HG03354 (cell line): ENCODE measurements around the gene THY1.
"Not testable (repeated sequence)": the region's sequence is repeated elsewhere in the genome, so short reads cannot be mapped to it uniquely, and the experiment has no call there.

Source experiments
- ATAC-seq: cut with Tn5 transposase; IDR thresholded peaks from one replicate; pipeline ENCODE4 v1.9.1; 2021; ENCODE audit warnings: mild to moderate bottlenecking; ENCODE audit not compliant: unreplicated experiment, poor library complexity, severe bottlenecking

THY1 gene

GRCh38 chr11:119396835-119397234 is 26.1 kb downstream of the THY1 start:
- ATAC-seq: no peak

- ATAC-seq: no peak
These were observed 31.7 kb downstream of the THY1 start for GRCh38 chr11:119391275-119391674.

- ATAC-seq: no peak
These were observed 33.2 kb downstream of the THY1 start for GRCh38 chr11:119389611-119390254.

- ATAC-seq: no peak
These were observed 34.9 kb downstream of the THY1 start for GRCh38 chr11:119388103-119388502.

GRCh38 chr11:119384332-119384731 is 38.6 kb downstream of the THY1 start:
- no peak for ATAC-seq

GRCh38 chr11:119382513-119382912 is 40.5 kb downstream of the THY1 start:
- not testable (repeated sequence) for ATAC-seq

- no peak for ATAC-seq
These were observed 40.9 kb downstream of the THY1 start for GRCh38 chr11:119382101-119382500.

- ATAC-seq: peak; percentile 99
These were observed 41.6 kb downstream of the THY1 start, which contains the start of gene USP2 for GRCh38 chr11:119381181-119381988. Gene USP2 (minus strand): TSS chr11:119381690. CDS start chr11:119373480, 8,210 bp downstream.

GRCh38 chr11:119380827-119381180 is 42.2 kb downstream of the THY1 start:
- no peak for ATAC-seq

GRCh38 chr11:119380160-119380826 is 42.7 kb downstream of the THY1 start:
- no peak for ATAC-seq

GRCh38 chr11:119378851-119379465 is 44.0 kb downstream of the THY1 start:
- ATAC-seq: no peak

GRCh38 chr11:119377961-119378667 is 44.9 kb downstream of the THY1 start:
- no peak for ATAC-seq

- no peak for ATAC-seq
These were observed 45.7 kb downstream of the THY1 start for GRCh38 chr11:119377112-119377901.

- no peak for ATAC-seq
These were observed 46.6 kb downstream of the THY1 start for GRCh38 chr11:119376197-119376847.

- ATAC-seq: no peak
These were observed 47.4 kb downstream of the THY1 start for GRCh38 chr11:119375337-119376196.

- ATAC-seq: no peak
These were observed 48.2 kb downstream of the THY1 start for GRCh38 chr11:119374632-119375336.
